NCI-H2081 (cell line): ENCODE data around the gene CACHD1.
"Not testable (repeated sequence)": the region's sequence is repeated elsewhere in the genome, so short reads cannot be mapped to it uniquely, and the experiment has no call there.

ENCODE experiments used
- DNase-seq, 2 experiments: peaks; one replicate each; lab custom pipeline; 2025; lab: John Stamatoyannopoulos, UW

Gene CACHD1

GRCh38 chr1:64594446-64594845 lies 124.5 kb downstream of the CACHD1 start:
- no peak for DNase-seq

GRCh38 chr1:64595871-64596515 lies 126.1 kb downstream of the CACHD1 start:
- DNase-seq: no peak

- DNase-seq: no peak
Measured at GRCh38 chr1:64597113-64597512, 127.2 kb downstream of the CACHD1 start.

- DNase-seq: no peak
Measured at GRCh38 chr1:64598100-64598571, 128.2 kb downstream of the CACHD1 start.

- no peak for DNase-seq
Measured at GRCh38 chr1:64599242-64599641, 129.3 kb downstream of the CACHD1 start.

- peak in 1 of 2 experiments; percentile 11 for DNase-seq
Measured at GRCh38 chr1:64601207-64601606, 131.3 kb downstream of the CACHD1 start.

- no peak for DNase-seq
Measured at GRCh38 chr1:64608005-64608650, 138.2 kb downstream of the CACHD1 start.

GRCh38 chr1:64608651-64609048 lies 138.7 kb downstream of the CACHD1 start:
- no peak for DNase-seq

- DNase-seq: not testable (repeated sequence)
Measured at GRCh38 chr1:64610950-64611349, 141.0 kb downstream of the CACHD1 start.

- no peak for DNase-seq
Measured at GRCh38 chr1:64616039-64616438, 146.1 kb downstream of the CACHD1 start.

- peak in 1 of 2 experiments; percentile 34 for DNase-seq
Measured at GRCh38 chr1:64623750-64624191, 153.8 kb downstream of the CACHD1 start.

- DNase-seq: no peak
Measured at GRCh38 chr1:64624218-64624713, 154.3 kb downstream of the CACHD1 start.

GRCh38 chr1:64624808-64625207 lies 154.9 kb downstream of the CACHD1 start:
- no peak for DNase-seq

GRCh38 chr1:64630611-64631010 lies 160.7 kb downstream of the CACHD1 start:
- no peak for DNase-seq

GRCh38 chr1:64631346-64632034 lies 161.6 kb downstream of the CACHD1 start:
- no peak for DNase-seq

GRCh38 chr1:64632936-64633335 lies 163.0 kb downstream of the CACHD1 start:
- DNase-seq: no peak

GRCh38 chr1:64645735-64646134 lies 175.8 kb downstream of the CACHD1 start:
- DNase-seq: no peak

GRCh38 chr1:64650411-64650810 lies 180.5 kb downstream of the CACHD1 start:
- DNase-seq: no peak

GRCh38 chr1:64651841-64652240 lies 181.9 kb downstream of the CACHD1 start:
- DNase-seq: no peak

GRCh38 chr1:64653466-64653865 lies 183.5 kb downstream of the CACHD1 start:
- no peak for DNase-seq

- DNase-seq: no peak
Measured at GRCh38 chr1:64654519-64655341, 184.8 kb downstream of the CACHD1 start.

GRCh38 chr1:64655861-64656260 lies 185.9 kb downstream of the CACHD1 start:
- DNase-seq: no peak
